ENCODE measurements around the gene ANKRD55.

DNA sequence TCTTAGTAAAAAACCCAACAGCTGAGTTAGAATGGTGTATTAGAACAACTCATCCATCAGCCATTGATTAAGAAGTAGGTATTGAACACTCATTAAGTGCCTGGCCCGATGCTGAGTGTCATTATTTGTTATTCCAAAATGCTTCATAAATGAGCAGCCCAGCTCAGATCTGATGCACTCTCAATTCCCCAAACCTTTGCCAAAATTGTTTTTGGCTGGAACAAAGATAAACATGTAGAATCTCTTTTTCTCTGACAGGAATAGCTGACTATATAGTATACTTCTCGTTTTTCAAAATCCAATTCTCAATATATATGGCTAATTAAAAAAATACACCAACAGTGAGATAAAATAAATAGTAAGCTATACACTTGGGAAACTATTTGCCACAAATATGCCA, 20.0 kb upstream of the ANKRD55 start:
- TF ChIP-seq ZNF121 (tag by site-specific recombination; IDR thresholded peaks at IDR 0.05) = no peak
- no peak for TF ChIP-seq CTCF (tag by site-specific recombination; IDR thresholded peaks at IDR 0.05)
- no peak for TF ChIP-seq ZNF629 (tag by site-specific recombination; IDR thresholded peaks at IDR 0.05)

Measured in HEK293 (cell line).